Activated CD4-positive, alpha-beta T cell treated with anti-CD3 and anti-CD28 coated beads for 1 hour (primary cell): ENCODE measurements around the gene HSPA1A.
"Not testable (repeated sequence)": the region's sequence is repeated elsewhere in the genome, so short reads cannot be mapped to it uniquely, and the experiment has no call there.

Experiments
- DNase-seq: peaks from one replicate; pipeline ENCODE4 v3.0.0-alpha.2; 2020

HSPA1A gene

GRCh38 chr6:31813465-31813849 lies 1.9 kb upstream of the HSPA1A start:
- DNase-seq, result no peak

DNA sequence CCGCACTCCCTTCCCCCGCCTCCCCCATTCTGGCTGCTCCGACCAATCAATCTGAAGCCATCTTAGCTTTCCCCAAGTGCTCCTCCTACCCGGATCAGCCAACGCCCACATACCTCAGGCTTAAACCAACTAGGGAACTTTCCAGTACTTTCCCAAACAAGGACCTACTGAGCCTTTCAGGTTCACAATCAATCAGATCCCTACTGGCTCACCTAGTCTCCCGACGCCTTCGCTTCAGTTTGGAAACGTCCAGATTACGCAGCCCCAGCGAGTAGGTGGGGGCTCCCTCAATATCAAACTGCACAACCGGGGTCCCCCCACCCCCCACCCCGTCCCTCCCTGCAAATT lies 692 bp upstream of the HSPA1A start:
- peak; percentile 48 for DNase-seq

- DNase-seq, result not testable (repeated sequence)
These were observed 2.0 kb downstream of the HSPA1A start for GRCh38 chr6:31817133-31817928.

GRCh38 chr6:31817929-31818511 lies 2.7 kb downstream of the HSPA1A start:
- DNase-seq, result not testable (repeated sequence)

DNA sequence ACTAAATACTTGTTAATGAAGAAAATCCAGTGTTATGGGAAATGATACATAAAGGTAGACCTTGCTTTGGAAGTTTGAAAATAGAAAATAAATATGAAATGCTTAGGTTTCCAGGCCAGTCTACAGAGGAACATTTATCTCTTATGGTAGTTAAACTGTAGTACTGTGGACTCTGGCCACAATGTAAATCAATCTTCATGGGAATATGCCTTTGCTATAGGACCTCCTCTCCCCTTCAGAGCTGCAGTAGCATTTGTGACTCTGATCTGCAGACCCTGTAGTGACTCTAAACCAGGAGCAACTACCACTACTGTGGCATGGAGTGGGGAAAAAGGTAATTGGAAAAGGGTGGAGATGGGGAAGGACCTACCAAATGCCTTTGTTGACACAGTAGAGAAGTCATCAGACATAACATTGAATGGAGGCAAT lies 4.5 kb downstream of the HSPA1A start:
- DNase-seq, result no peak

GRCh38 chr6:31820399-31820798 lies 5.1 kb downstream of the HSPA1A start:
- DNase-seq, result not testable (repeated sequence)

DNA sequence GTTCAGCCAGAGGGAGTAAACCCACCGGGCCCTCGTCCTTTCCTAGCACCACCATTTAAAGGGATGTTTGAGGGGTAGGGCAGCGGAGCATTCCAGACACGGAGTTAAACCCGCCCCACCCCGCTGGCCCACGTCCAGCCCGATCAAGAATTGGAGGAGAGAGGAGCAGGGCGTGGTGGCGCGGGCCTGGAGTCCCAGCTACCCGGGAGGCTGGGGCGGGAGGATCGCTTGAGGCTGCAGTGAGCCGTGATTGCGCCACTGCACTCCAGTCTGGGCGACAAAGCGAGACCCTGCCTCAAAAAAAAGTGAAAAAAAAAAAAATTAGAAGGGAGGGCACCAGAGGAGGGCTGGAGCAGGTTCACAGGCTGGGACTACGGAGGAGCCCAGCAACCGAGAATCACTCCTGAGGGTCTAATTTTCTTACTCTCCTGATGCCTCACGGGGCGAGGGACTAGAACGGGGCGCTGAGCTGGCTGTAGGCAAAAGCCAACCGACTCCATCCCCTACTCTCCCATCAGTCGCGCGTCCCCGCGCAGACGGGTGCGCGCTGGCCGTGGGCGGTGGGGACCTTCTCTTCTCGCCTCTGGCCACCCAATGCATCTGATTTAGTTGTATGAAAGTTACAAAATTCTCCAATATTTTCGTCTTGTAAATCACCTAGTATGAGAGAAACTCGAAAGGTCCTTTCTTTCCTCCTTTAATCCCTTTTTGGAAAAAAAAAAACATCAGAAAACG lies 6.1 kb downstream of the HSPA1A start:
- peak; percentile 32 for DNase-seq

- DNase-seq, result peak; percentile 46
These were observed 6.9 kb downstream of the HSPA1A start for GRCh38 chr6:31822036-31822821.

DNA sequence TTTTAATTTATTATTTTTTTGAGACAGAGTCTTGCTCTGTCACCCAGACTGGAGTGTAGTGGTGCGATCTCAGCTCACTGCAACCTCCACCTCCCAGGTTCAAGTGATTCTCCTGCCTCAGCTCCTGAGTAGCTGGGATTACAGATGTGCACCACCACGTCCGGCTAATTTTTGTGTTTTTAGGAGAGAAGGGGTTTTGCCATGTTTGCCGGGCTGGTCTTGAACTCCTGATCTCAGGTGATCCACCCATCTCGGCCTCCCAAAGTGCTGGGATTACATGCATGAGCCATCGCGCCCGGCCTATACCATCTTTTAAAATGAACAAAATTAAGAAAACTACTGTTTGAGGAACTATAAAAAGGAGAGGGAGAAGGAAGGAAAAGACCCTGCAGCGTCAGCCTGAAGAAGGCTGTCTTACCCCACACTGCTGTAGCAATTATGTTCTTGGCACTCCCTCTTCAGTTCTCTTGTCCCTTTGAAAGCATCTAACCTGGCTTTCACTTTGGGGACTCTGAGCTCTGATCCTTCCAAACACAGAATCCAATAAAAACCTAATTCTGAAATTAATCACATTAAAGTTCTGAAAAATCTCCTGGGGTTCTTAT lies 8.4 kb downstream of the HSPA1A start:
- not testable (repeated sequence) for DNase-seq

DNA sequence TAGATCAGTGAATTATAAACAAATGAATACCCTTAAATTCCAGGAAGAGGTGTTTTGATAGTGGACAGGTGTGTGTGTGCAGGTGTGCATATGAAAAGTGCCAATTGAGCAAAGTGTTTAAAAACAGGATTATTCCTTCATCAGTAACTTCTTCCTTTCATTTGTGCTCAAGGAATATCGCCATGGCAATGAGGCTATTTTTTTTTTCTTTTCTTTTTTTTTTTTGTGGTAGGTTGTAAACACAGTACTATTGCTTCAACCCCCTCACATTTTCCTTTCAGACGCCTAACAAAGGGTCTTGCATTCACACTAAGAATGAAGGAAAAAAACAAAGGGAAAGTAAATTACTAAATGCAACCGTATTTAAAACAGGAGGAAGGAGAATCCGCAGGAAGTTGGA lies 10.2 kb downstream of the HSPA1A start:
- no peak for DNase-seq

- DNase-seq, result no peak
These were observed 11.5 kb downstream of the HSPA1A start for GRCh38 chr6:31826793-31827285.

GRCh38 chr6:31827286-31828079 lies 12.1 kb downstream of the HSPA1A start, which contains the start of gene HSPA1B:
TSS of gene HSPA1B (plus strand) at chr6:31827738. CDS start at chr6:31827951, 213 bp downstream.
- peak; percentile 85 for DNase-seq

- DNase-seq, result no peak
These were observed 14.4 kb downstream of the HSPA1A start for GRCh38 chr6:31829633-31830283.

DNA sequence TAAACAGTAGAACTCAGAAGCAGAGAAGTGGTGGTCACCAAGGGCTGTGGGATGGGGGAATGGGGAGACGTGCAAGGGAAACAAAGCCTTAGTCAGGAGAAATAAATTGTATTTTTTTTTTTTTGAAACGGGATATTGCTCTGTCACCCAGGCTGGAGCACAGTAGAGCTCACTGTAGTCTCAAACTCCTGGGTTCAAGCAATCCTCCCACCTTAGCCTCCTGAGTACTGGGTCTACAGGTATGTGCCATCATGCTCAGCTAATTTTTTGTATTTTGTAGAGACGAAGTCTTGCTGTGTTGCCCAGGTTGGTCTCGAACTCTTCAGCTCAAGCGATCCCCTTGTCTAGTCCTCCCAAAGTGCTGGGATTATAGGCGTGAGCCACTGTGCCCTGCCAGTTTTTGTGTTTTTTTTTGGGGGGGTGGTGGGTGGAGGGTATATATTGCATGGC lies 15.6 kb downstream of the HSPA1A start:
- no peak for DNase-seq

DNA sequence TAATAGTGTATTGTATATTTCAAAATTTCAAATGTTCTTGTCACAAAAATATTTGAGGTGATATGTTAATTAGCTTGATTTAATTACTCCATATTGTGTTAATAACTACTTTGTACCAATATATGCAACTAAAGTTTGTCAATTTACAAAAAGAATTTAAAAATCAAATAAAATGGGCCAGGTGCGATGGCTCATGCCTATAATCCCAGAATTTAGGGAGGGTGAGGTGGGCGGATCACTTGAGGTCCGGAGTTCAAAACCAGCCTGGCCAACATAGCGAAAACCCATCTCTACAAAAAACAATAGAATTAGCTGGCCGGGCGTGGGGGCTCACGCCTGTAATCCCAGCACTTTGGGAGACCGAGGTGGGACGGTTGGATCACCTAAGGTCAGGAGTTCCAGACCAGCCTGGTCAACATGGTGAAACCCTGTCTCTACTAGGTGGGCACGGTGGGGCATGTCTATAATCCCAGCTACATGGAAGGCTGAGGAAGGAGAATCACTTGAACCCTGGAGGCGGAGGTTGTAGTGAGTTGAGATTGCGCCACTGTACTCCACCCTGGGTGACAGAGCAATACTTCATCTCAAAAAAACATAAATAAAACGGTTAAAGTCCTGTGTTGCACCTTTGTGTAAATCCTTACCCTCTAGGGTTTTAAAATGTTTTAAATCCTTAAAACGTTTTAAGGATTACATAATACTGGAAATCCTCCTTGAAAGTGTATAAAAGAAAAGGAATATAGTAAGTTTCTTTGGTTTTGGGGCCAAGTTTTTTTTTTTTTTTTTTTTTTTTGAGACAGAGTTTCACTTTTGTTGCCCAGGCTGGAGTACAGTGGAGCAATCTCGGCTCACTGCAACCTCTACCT lies 16.2 kb downstream of the HSPA1A start:
- DNase-seq, result no peak

DNA sequence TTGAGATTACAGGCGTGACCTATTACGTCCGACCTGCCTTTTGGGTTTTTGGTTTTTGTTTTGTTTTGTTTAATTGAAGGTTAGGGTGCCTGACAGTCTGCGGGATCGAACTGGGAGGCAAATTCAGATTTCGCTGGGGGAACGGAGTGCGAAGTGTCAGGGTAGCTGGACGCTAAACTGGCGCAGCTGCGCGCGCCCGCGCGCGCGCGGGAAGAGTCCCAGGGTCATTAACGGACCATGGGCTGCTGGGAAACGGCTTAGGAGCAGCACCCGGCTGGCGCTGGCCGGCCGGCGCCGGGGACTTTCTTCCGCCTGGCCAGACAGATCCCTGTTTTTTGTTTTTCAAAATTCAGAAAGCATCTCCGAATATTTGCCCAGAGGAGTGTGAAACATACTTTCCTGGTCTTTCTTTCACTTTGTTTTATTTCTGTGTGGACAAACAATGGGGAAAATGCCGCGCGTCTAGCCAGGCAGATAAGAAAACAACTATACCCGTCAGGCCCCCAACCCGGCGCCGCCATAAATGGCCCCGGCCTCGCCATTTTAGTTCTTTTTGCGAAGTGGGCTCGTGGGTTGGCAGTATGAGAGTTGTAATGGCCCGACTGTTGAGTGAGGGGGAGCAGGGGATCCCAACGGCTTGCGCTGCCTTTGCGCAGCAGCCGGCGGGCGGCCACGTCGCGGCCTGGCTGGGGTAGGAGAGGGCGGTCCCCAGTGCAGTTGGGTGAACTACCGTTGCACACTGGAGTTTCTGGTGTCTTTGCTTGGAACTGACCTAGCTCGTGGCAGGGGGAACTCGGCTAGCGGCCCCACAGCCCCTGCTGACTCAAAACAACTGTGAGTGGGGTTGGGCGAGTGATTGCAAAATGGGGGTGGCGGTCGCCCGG lies 19.3 kb downstream of the HSPA1A start:
- peak; percentile 75 for DNase-seq

DNA sequence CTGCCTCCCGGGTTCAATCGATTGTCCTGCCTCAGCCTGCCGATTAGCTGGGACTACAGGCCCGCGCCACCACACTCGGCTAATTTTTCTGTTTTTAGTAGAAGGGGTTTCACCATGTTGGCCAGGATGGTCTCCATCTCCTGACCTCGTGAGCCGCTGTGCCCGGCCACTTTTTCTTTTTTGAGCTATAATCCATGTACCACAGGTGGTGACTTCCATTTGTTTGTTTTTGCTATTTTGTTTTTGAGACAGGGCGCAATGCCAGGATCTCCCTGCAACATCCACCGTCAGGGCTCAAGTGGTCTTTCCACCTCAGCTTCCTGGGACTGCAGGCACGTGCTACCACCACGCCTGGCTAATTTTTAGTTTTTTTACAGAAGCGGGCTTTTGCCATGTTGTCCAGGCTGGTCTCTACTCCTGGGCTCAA lies 20.7 kb downstream of the HSPA1A start:
- DNase-seq, result no peak

GRCh38 chr6:31836474-31837368 lies 21.4 kb downstream of the HSPA1A start:
- DNase-seq, result no peak
